ENCODE results near the gene SCLY. TPM values are rescaled to one million over a fixed set of nuclear protein-coding genes. Genes with fewer than 3 reads are reported as not detected.

Gene SCLY
- total RNA-seq, 1 donor from 2014 or later = 13.5 TPM

- DNase-seq (ENCODE audit: extremely low spot score in 2 of 2) = no peak
- H3K27me3 ChIP-seq = no peaks in the 10 kb centered on the region
- H3K4me1 ChIP-seq = peaks cover 9% of the 10 kb centered on the region
- no peaks in the 10 kb centered on the region for H3K9me3 ChIP-seq
- H3K27ac ChIP-seq = no peak overlapping the region
- intact Hi-C loops (cut with DNase I) = no loop called here
- TF ChIP-seq POLR2AphosphoS5 (IDR thresholded peaks at IDR 0.05; ENCODE audit: insufficient read depth in 1 of 2, low read depth in 1 of 2) (no peak), POLR2A (IDR thresholded peaks at IDR 0.05) (no peak), CTCF (IDR thresholded peaks at IDR 0.05) (no peak)
- no peak overlapping the region for H3K4me3 ChIP-seq
- no peaks in the 10 kb centered on the region for H3K36me3 ChIP-seq
Observed at GRCh38 chr2:238134393-238134785, 73.6 kb downstream of the SCLY start.

- no peak for DNase-seq (ENCODE audit: extremely low spot score in 2 of 2)
- no peak overlapping the region for H3K4me3 ChIP-seq
- no peak overlapping the region for H3K27ac ChIP-seq
- no peaks in the 10 kb centered on the region for H3K36me3 ChIP-seq
- H3K4me1 ChIP-seq = peaks cover 12% of the 10 kb centered on the region
- H3K27me3 ChIP-seq = no peaks in the 10 kb centered on the region
- intact Hi-C loops (cut with DNase I) = no loop called here
- TF ChIP-seq CTCF (IDR thresholded peaks at IDR 0.05) (no peak), POLR2AphosphoS5 (IDR thresholded peaks at IDR 0.05; ENCODE audit: insufficient read depth in 1 of 2, low read depth in 1 of 2) (no peak), POLR2A (IDR thresholded peaks at IDR 0.05) (no peak)
- H3K9me3 ChIP-seq = no peaks in the 10 kb centered on the region
Observed at GRCh38 chr2:238135601-238136150, 74.9 kb downstream of the SCLY start.

GRCh38 chr2:238136820-238137537 is 76.2 kb downstream of the SCLY start:
- intact Hi-C loops (cut with DNase I) = no loop called here
- Histone ChIP-seq H3K27ac (peak overlapping the region; percentile 55), H3K27me3 (no peaks in the 10 kb centered on the region), H3K4me3 (no peak overlapping the region), H3K36me3 (no peaks in the 10 kb centered on the region), H3K4me1 (peaks cover 22% of the 10 kb centered on the region), H3K9me3 (no peaks in the 10 kb centered on the region)
- TF ChIP-seq CTCF (IDR thresholded peaks at IDR 0.05) = no peak
- no peak for TF ChIP-seq POLR2AphosphoS5 (IDR thresholded peaks at IDR 0.05; ENCODE audit: insufficient read depth in 1 of 2, low read depth in 1 of 2)
- no peak for TF ChIP-seq POLR2A (IDR thresholded peaks at IDR 0.05)
- DNase-seq (ENCODE audit: extremely low spot score in 2 of 2) = no peak

GRCh38 chr2:238137885-238138284 is 77.1 kb downstream of the SCLY start:
- intact Hi-C loops (cut with DNase I) = no loop called here
- no peak overlapping the region for H3K4me3 ChIP-seq
- no peak overlapping the region for H3K27ac ChIP-seq
- H3K4me1 ChIP-seq = peaks cover 31% of the 10 kb centered on the region
- no peaks in the 10 kb centered on the region for H3K27me3 ChIP-seq
- H3K36me3 ChIP-seq = no peaks in the 10 kb centered on the region
- no peaks in the 10 kb centered on the region for H3K9me3 ChIP-seq
- TF ChIP-seq POLR2AphosphoS5 (IDR thresholded peaks at IDR 0.05; ENCODE audit: insufficient read depth in 1 of 2, low read depth in 1 of 2) = no peak
- no peak for TF ChIP-seq CTCF (IDR thresholded peaks at IDR 0.05)
- no peak for TF ChIP-seq POLR2A (IDR thresholded peaks at IDR 0.05)
- no peak for DNase-seq (ENCODE audit: extremely low spot score in 2 of 2)

Measured in vagina (tissue), 2 donors.